GM21723 (cell line): ENCODE results near the gene SH3TC2.
"Not testable (repeated sequence)": the region's sequence is repeated elsewhere in the genome, so short reads cannot be mapped to it uniquely, and the experiment has no call there.

Experiments used
- ATAC-seq: cut with Tn5 transposase; IDR thresholded peaks from one replicate; pipeline ENCODE4 v1.9.1; 2021; ENCODE audit warnings: mild to moderate bottlenecking, moderate library complexity; ENCODE audit not compliant: unreplicated experiment

Gene SH3TC2

GRCh38 chr5:149063017-149063687, at the start of gene SH3TC2:
TSS of gene SH3TC2 (minus strand) at chr5:149063062. CDS start at chr5:149063022, 40 bp downstream.
- ATAC-seq: no peak

- no peak for ATAC-seq
Observed at GRCh38 chr5:149110406-149110805, 47.5 kb upstream of the SH3TC2 start.

- no peak for ATAC-seq
Observed at GRCh38 chr5:149108651-149109280, 45.9 kb upstream of the SH3TC2 start.

- no peak for ATAC-seq
Observed at GRCh38 chr5:149100331-149100730, 37.5 kb upstream of the SH3TC2 start.

GRCh38 chr5:149099920-149100319, 37.1 kb upstream of the SH3TC2 start:
- no peak for ATAC-seq

GRCh38 chr5:149094996-149095395, 32.1 kb upstream of the SH3TC2 start:
- no peak for ATAC-seq

GRCh38 chr5:149093625-149094024, 30.8 kb upstream of the SH3TC2 start:
- ATAC-seq: no peak

GRCh38 chr5:149089796-149090195, 26.9 kb upstream of the SH3TC2 start:
- no peak for ATAC-seq

GRCh38 chr5:149088686-149089085, 25.8 kb upstream of the SH3TC2 start:
- no peak for ATAC-seq

- no peak for ATAC-seq
Observed at GRCh38 chr5:149083846-149084245, 21.0 kb upstream of the SH3TC2 start.

- ATAC-seq: no peak
Observed at GRCh38 chr5:149082271-149082670, 19.4 kb upstream of the SH3TC2 start.

- no peak for ATAC-seq
Observed at GRCh38 chr5:149080294-149080693, 17.4 kb upstream of the SH3TC2 start.

GRCh38 chr5:149079883-149080282, 17.0 kb upstream of the SH3TC2 start:
- no peak for ATAC-seq

GRCh38 chr5:149074071-149074470, 11.2 kb upstream of the SH3TC2 start:
- ATAC-seq: not testable (repeated sequence)

- ATAC-seq: no peak
Observed at GRCh38 chr5:149073213-149073612, 10.4 kb upstream of the SH3TC2 start.

- ATAC-seq: no peak
Observed at GRCh38 chr5:149072791-149073190, 9.9 kb upstream of the SH3TC2 start.

- no peak for ATAC-seq
Observed at GRCh38 chr5:149072376-149072775, 9.5 kb upstream of the SH3TC2 start.

GRCh38 chr5:149071756-149072155, 8.9 kb upstream of the SH3TC2 start:
- ATAC-seq: no peak

GRCh38 chr5:149071216-149071615, 8.4 kb upstream of the SH3TC2 start:
- ATAC-seq: no peak

- no peak for ATAC-seq
Observed at GRCh38 chr5:149069711-149070110, 6.8 kb upstream of the SH3TC2 start.

- no peak for ATAC-seq
Observed at GRCh38 chr5:149063896-149064478, 1.1 kb upstream of the SH3TC2 start.

GRCh38 chr5:149062371-149063016, 368 bp downstream of the SH3TC2 start:
- no peak for ATAC-seq
